Muscle layer of duodenum (tissue), 2 donors: Measurements from ENCODE around the gene TIGD7.

Experiments
- H3K27ac ChIP-seq: one replicate; pipeline ENCODE4 v1.7.0; 2013; ENCODE audit warnings: mild to moderate bottlenecking, low read length
- H3K27me3 ChIP-seq: one replicate; pipeline ENCODE4 v1.7.0; 2013; ENCODE audit warnings: low read depth, mild to moderate bottlenecking, control low read depth, low read length
- H3K36me3 ChIP-seq, 2 donors: one replicate each; pipeline ENCODE4 v1.7.0; 2013; ENCODE audit warnings: low read length in 2 of 2, control low read depth in 1 of 2, mild to moderate bottlenecking in 1 of 2; ENCODE audit not compliant: insufficient read depth in 2 of 2, control insufficient read depth in 1 of 2
- H3K4me1 ChIP-seq, 2 donors: one replicate each; pipeline ENCODE4 v1.7.0; 2013; ENCODE audit warnings: low read length in 2 of 2, mild to moderate bottlenecking in 2 of 2, control low read depth in 1 of 2, moderate library complexity in 1 of 2; ENCODE audit not compliant: insufficient read depth in 2 of 2, control insufficient read depth in 1 of 2
- H3K4me3 ChIP-seq, 2 donors: one replicate each; pipeline ENCODE4 v1.7.0; 2013; ENCODE audit warnings: low read length in 2 of 2, low read depth in 1 of 2, mild to moderate bottlenecking in 1 of 2
- H3K9me3 ChIP-seq, 2 donors: one replicate each; pipeline ENCODE4 v1.7.0; 2013; ENCODE audit warnings: low read length in 2 of 2, control low read depth in 1 of 2, mild to moderate bottlenecking in 1 of 2; ENCODE audit not compliant: control insufficient read depth in 1 of 2
- donor health status: healthy.

Gene TIGD7

GRCh38 chr16:3259836-3260235 lies 45.4 kb downstream of the TIGD7 start:
- Histone ChIP-seq H3K4me3 (no peak overlapping the region), H3K27ac (no peak overlapping the region), H3K4me1 (no peaks in the 10 kb centered on the region), H3K9me3 (no peaks in the 10 kb centered on the region), H3K36me3 (peaks cover 0 to 5% of the 10 kb centered on the region in 2 donors), H3K27me3 (no peaks in the 10 kb centered on the region)

GRCh38 chr16:3256866-3257465 lies 48.3 kb downstream of the TIGD7 start:
- Histone ChIP-seq H3K4me1 (no peaks in the 10 kb centered on the region), H3K36me3 (no peaks in the 10 kb centered on the region), H3K27ac (no peak overlapping the region), H3K4me3 (no peak overlapping the region), H3K9me3 (no peaks in the 10 kb centered on the region), H3K27me3 (no peaks in the 10 kb centered on the region)

GRCh38 chr16:3256146-3256865 lies 48.9 kb downstream of the TIGD7 start, which contains the start of gene MEFV:
Gene MEFV, minus strand, starts transcription at chr16:3256633. Its CDS starts 46 bp downstream, at chr16:3256587.
- no peak within 1 kb of the TSS for H3K27ac ChIP-seq
- peak within 1 kb of the TSS; percentile 22 to 26 for H3K4me3 ChIP-seq

GRCh38 chr16:3254309-3254708 lies 50.9 kb downstream of the TIGD7 start:
- Histone ChIP-seq H3K4me3 (no peak overlapping the region), H3K27me3 (no peaks in the 10 kb centered on the region), H3K36me3 (no peaks in the 10 kb centered on the region), H3K4me1 (no peaks in the 10 kb centered on the region), H3K27ac (no peak overlapping the region), H3K9me3 (no peaks in the 10 kb centered on the region)

More at GRCh38 chr16:3256146-3256865, 48.9 kb downstream of the TIGD7 start, which contains the start of gene MEFV:
- H3K36me3 ChIP-seq: no peaks in the 10 kb centered on the region
- H3K27me3 ChIP-seq: no peaks in the 10 kb centered on the region
- no peaks in the 10 kb centered on the region for H3K9me3 ChIP-seq
- no peaks in the 10 kb centered on the region for H3K4me1 ChIP-seq

GRCh38 chr16:3252967-3253366 lies 52.3 kb downstream of the TIGD7 start:
- no peaks in the 10 kb centered on the region for H3K36me3 ChIP-seq
- no peak overlapping the region for H3K4me3 ChIP-seq
- no peaks in the 10 kb centered on the region for H3K9me3 ChIP-seq
- no peaks in the 10 kb centered on the region for H3K4me1 ChIP-seq
- H3K27ac ChIP-seq: no peak overlapping the region
- H3K27me3 ChIP-seq: no peaks in the 10 kb centered on the region

GRCh38 chr16:3249451-3249850 lies 55.8 kb downstream of the TIGD7 start:
- no peaks in the 10 kb centered on the region for H3K4me1 ChIP-seq
- no peaks in the 10 kb centered on the region for H3K36me3 ChIP-seq
- H3K4me3 ChIP-seq: no peak overlapping the region
- H3K27me3 ChIP-seq: no peaks in the 10 kb centered on the region
- H3K9me3 ChIP-seq: no peaks in the 10 kb centered on the region
- no peak overlapping the region for H3K27ac ChIP-seq

- Histone ChIP-seq H3K36me3 (no peaks in the 10 kb centered on the region), H3K27me3 (no peaks in the 10 kb centered on the region), H3K4me1 (no peaks in the 10 kb centered on the region), H3K9me3 (no peaks in the 10 kb centered on the region), H3K27ac (no peak overlapping the region), H3K4me3 (no peak overlapping the region)
Measured at GRCh38 chr16:3249020-3249419, 56.2 kb downstream of the TIGD7 start.
